Stomach (tissue), 9 donors: ENCODE results near the gene SGMS2. TPM values are rescaled to one million over a fixed set of nuclear protein-coding genes. Genes with fewer than 3 reads are reported as not detected.

ENCODE experiments used
- DNase-seq, 2 donors: peaks; one replicate each; pipeline versions ENCODE4 v3.0.0 to v3.0.0-alpha.2; 2013 to 2019
- H3K27ac ChIP-seq, 5 donors: fragments of 200-600 bp in 4 of 5; sonication (generic) in 4 of 5; one replicate each; pipeline ENCODE4 v1.5.1; 2013 to 2019; ENCODE audit warnings: mild to moderate bottlenecking in 1 of 5, moderate library complexity in 1 of 5
- H3K27me3 ChIP-seq, 3 donors: fragments of 200-600 bp; sonication (generic); one replicate each; pipeline ENCODE4 v1.5.1; 2017 to 2019; ENCODE audit warnings: mixed run types in 1 of 3
- H3K36me3 ChIP-seq, 4 donors: fragments of 200-600 bp; sonication (generic); 1 replicate in 3 of 4; 2 replicates in 1 of 4; pipeline ENCODE4 v1.5.1; 2016 to 2019
- H3K4me1 ChIP-seq, 4 donors: fragments of 200-600 bp; sonication (generic); one replicate each; pipeline ENCODE4 v1.5.1; 2016 to 2019
- H3K4me3 ChIP-seq, 4 donors: fragments of 200-600 bp; sonication (generic) in 3 of 4; one replicate each; pipeline ENCODE4 v1.5.1; 2016 to 2019; ENCODE audit warnings: mild to moderate bottlenecking in 1 of 4
- H3K9me3 ChIP-seq, 4 donors: fragments of 200-600 bp; sonication (generic); one replicate each; pipeline ENCODE4 v1.5.1; 2016 to 2019
- EP300 ChIP-seq: sonication (generic); formaldehyde crosslinking; IDR thresholded peaks from one replicate; pipeline ENCODE4 v1.6.1; 2017; ENCODE audit warnings: antibody characterized with exemption
- POLR2A ChIP-seq, 4 donors: fragments of 450-650 bp; IDR thresholded peaks; one replicate each; pipeline ENCODE4 v1.6.1; 2016; ENCODE audit warnings: antibody characterized with exemption in 4 of 4, control low read depth in 2 of 4, mild to moderate bottlenecking in 1 of 4, moderate library complexity in 1 of 4
- POLR2AphosphoS5 ChIP-seq, 3 donors: sonication (generic); formaldehyde crosslinking; IDR thresholded peaks; one replicate each; pipeline ENCODE4 v1.6.1; 2016; ENCODE audit warnings: antibody characterized with exemption in 3 of 3
- WGBS, 5 donors: extraction: QIAGEN DNeasy Blood & Tissue Kit in 3 of 5; methylation state at CpG; one replicate each; pipeline versions ENCODE4 v1.1.5 to v1.1.7; 2013 to 2018; 5-methylcytosine and 5-hydroxymethylcytosine counted together
- intact Hi-C: fragments of 100-400 bp; cut with DNase I; formaldehyde crosslinking; loops from one replicate; pipeline ENCODE4 v1.15.1; 2023; ENCODE audit warnings: low total_unique reads
- polyA plus RNA-seq, 3 donors: library from polyadenylated mRNA; stranded (reverse); fragments of 200-250 nt; gene quantifications; one replicate each; pipeline ENCODE4 v1.2.3, GENCODE V29; 2013
- total RNA-seq, 5 donors: library from RNA; depleted of rRNA; stranded (reverse); fragments of >200 nt; gene quantifications; one replicate each; pipeline versions ENCODE4 v1.1.0 to v1.2.3, GENCODE V29; 2014 to 2016
- TF ChIP-seq, protein P1 (sequence below), 7 experiments: fragments of 450-650 bp in 4 of 7; fragments of 200-600 bp in 3 of 7; sonication (generic) in 3 of 7; IDR thresholded peaks; one replicate each; pipeline ENCODE4 v1.5.1; 2016 to 2019; ENCODE audit warnings: antibody characterized with exemption in 7 of 7, control low read depth in 2 of 7, mild to moderate bottlenecking in 1 of 7
- donor health status: healthy with polysubstance abuse.
- donor health status: Bipolar disorder and iron deficiency.
- donor health status: healthy.

The SGMS2 gene
- total and polyA plus RNA-seq, 8 donors, result 2.4 to 85.8 (median 20.4) TPM

DNA sequence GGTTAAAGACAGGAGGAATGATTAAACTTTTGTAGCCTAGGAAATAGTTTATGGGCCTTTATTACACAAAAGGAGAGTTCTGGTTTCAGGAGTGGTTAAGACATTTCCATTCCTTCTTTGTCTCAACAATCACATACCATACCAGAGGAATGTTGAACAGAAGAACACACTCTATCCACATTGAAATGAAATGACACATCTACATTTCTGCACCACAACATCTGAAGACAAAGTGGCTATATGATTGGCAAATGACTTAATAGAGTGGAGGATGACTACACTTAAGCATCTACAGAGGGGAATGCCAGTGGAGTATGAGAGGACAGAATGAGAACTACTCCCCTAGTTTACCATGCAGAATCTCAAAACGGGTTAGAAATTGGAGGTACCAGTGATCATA lies 114.6 kb downstream of the SGMS2 start:
- WGBS, 5 donors, result 83 to 97% (median 96%) methylated on average over 1 of the region's 1 CpG

DNA sequence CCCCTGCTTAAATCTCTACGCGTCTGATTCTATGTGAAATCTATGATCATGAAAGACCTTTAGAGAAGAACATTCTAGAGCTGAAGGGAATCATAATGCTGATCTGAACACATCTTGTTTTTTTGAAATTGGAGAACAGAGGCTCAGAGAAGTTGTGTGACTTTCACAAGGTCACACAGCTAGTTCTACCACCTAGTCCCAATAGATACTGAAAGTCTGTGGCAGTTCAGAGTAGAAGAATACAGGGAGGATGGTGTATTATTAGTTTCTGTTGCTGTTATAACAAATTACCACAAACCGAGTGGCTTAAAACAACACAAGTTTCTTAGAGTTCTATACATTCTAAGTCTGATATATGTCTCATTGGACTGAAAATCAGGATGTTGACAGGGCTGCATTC lies 121.1 kb downstream of the SGMS2 start:
- intact Hi-C loops, result no loop called here
- DNase-seq, result no peak
- Histone ChIP-seq H3K27me3 (no peaks in the 10 kb centered on the region), H3K9me3 (no peaks in the 10 kb centered on the region), H3K4me1 (no peaks in the 10 kb centered on the region), H3K36me3 (peaks cover 0 to 58% (median 41%) of the 10 kb centered on the region in 4 donors), H3K27ac (no peak overlapping the region), H3K4me3 (no peak overlapping the region)
- TF ChIP-seq EP300 (no peak), POLR2A (IDR thresholded peaks at IDR 0.05) (no peak), POLR2AphosphoS5 (IDR thresholded peaks at IDR 0.05) (no peak)
- TF ChIP-seq, protein P1, sequence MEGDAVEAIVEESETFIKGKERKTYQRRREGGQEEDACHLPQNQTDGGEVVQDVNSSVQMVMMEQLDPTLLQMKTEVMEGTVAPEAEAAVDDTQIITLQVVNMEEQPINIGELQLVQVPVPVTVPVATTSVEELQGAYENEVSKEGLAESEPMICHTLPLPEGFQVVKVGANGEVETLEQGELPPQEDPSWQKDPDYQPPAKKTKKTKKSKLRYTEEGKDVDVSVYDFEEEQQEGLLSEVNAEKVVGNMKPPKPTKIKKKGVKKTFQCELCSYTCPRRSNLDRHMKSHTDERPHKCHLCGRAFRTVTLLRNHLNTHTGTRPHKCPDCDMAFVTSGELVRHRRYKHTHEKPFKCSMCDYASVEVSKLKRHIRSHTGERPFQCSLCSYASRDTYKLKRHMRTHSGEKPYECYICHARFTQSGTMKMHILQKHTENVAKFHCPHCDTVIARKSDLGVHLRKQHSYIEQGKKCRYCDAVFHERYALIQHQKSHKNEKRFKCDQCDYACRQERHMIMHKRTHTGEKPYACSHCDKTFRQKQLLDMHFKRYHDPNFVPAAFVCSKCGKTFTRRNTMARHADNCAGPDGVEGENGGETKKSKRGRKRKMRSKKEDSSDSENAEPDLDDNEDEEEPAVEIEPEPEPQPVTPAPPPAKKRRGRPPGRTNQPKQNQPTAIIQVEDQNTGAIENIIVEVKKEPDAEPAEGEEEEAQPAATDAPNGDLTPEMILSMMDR (IDR thresholded peaks at IDR 0.05), result no peak
- 96 to 99% (median 98%) methylated on average over 3 of the region's 3 CpGs for WGBS, 5 donors

More for the DNA sequence above, 114.6 kb downstream of the SGMS2 start:
- Histone ChIP-seq H3K27me3 (no peaks in the 10 kb centered on the region), H3K4me1 (peaks cover 0 to 5% (median 0%) of the 10 kb centered on the region in 4 donors), H3K4me3 (no peak overlapping the region), H3K36me3 (peaks cover 0 to 10% (median 0%) of the 10 kb centered on the region in 4 donors), H3K9me3 (no peaks in the 10 kb centered on the region), H3K27ac (no peak overlapping the region)
- TF ChIP-seq POLR2A (IDR thresholded peaks at IDR 0.05) (no peak), EP300 (no peak), POLR2AphosphoS5 (IDR thresholded peaks at IDR 0.05) (no peak)
- TF ChIP-seq, protein P1 (IDR thresholded peaks at IDR 0.05), result no peak
- DNase-seq, result no peak
- intact Hi-C loops, result no loop called here

DNA sequence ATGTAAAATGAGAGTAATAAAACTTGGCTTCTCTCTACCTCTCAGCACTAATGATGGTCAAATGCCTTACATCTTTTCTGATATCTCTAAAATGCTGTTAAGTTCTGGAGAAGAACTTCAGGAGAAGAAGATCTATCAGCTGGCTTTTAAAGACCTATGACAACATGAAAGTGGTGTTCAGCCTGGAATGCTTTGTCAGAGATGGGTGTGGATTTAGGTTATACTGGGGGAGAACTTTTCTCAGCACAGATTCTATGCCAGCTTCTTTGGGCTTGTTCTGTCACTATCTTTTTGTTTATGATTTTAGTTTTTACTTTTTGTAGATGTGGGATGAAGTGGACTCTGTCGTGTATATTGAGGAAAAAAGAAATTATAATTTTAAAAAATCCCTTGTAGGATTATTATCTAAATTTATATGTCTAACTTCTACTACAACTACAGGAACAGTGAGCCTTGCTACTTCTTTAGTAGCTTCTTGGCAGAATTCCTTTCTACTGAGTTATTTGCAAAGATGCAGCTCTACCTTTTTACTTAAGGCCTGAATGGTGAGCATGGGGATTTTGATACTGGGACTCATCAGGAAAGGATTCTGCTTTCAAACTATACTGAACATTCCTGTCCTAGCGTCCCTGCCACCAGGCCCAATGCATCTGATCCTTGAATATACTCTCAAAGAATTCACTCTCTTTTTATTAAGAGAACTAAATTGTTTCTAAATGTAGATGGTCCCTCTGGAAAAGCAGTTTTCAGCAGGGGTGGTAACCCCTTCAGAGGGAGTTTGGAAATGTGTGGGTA lies 126.2 kb downstream of the SGMS2 start:
- H3K27ac ChIP-seq, result no peak overlapping the region
- WGBS, 5 donors, result 85 to 94% (median 91%) methylated on average over 2 of the region's 2 CpGs
- no peak for DNase-seq
- TF ChIP-seq, protein P1 (IDR thresholded peaks at IDR 0.05), result no peak
- no peak for TF ChIP-seq EP300
- no peak for TF ChIP-seq POLR2A (IDR thresholded peaks at IDR 0.05)
- no peak for TF ChIP-seq POLR2AphosphoS5 (IDR thresholded peaks at IDR 0.05)
- H3K27me3 ChIP-seq, result no peaks in the 10 kb centered on the region
- H3K4me1 ChIP-seq, result no peaks in the 10 kb centered on the region
- no peak overlapping the region for H3K4me3 ChIP-seq
- intact Hi-C loops, result no loop called here
- H3K9me3 ChIP-seq, result no peaks in the 10 kb centered on the region
- peaks cover 0 to 66% (median 51%) of the 10 kb centered on the region in 4 donors for H3K36me3 ChIP-seq

DNA sequence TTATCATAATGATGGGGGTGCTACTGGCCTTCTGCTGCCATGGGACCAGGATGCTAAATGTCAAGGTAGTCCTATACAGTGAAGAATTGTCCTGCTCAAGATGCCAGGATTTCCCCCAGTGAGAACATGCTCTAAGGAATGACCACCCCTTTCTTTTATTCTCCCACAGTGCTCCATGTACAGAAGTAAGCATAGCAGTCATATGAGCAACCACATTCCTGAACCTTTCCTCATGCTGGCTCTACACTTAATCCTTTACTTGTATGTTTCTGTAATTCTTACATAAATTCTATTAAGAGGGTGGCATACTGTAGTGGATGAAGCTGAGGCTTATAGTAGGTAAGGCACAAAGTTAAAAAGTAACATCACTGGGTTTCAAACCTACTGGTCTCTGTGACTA lies 126.8 kb downstream of the SGMS2 start:
- intact Hi-C loops, result no loop called here
- TF ChIP-seq POLR2AphosphoS5 (IDR thresholded peaks at IDR 0.05), result no peak
- TF ChIP-seq POLR2A (IDR thresholded peaks at IDR 0.05), result no peak
- TF ChIP-seq, protein P1 (IDR thresholded peaks at IDR 0.05), result no peak
- no peak for TF ChIP-seq EP300
- Histone ChIP-seq H3K27me3 (no peaks in the 10 kb centered on the region), H3K4me1 (no peaks in the 10 kb centered on the region), H3K9me3 (peaks cover 0 to 4% (median 3%) of the 10 kb centered on the region in 4 donors), H3K36me3 (peaks cover 0 to 61% (median 48%) of the 10 kb centered on the region in 4 donors), H3K4me3 (no peak overlapping the region), H3K27ac (no peak overlapping the region)
- no peak for DNase-seq
